GM10266 (cell line): ENCODE data around the gene MTG2.

Source experiments
- DNase-seq: peaks from one replicate; pipeline ENCODE4 v3.0.0; 2012; ENCODE audit errors: extremely low spot score
- TF ChIP-seq, protein P1 (sequence below): IDR thresholded peaks from 2 replicates; pipeline ENCODE4 v1.5.1; 2012; ENCODE audit warnings: mild to moderate bottlenecking, low read depth; ENCODE audit not compliant: control insufficient read depth, insufficient read depth; ENCODE audit errors: missing control alignments

Gene MTG2

DNA sequence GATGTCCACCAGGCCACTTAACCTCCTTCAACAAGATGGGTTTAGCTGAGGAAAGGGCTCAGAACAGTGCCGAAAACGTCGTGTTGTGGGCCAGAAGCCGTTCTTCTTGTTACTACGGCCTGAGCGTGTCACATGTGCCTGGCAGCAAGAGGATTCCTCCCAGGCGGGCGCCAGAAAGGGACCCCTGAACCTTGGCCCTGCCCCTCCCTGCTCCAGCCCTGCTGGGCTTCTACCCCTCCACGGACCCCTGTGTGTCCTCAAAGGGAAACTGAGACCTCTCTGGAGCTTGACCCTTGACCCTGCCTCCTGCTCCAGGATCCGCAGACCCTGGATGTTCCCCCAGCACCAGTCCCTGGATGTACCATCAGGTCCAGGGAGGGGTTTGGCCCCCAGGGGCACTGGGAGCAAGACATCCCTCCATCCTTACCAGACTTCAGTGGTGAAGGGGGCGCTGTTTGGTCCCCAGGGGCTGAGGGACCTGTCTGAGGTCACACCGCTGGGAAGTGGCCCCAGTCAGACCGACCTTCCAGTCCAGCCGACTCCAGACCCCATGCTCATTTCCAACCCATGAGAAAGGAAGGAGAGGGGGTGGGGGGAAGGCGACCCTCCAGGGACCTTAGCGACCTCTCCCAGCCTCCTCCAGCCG lies 27.1 kb downstream of the MTG2 start:
- no peak for DNase-seq

GRCh38 chr20:62210496-62210855 lies 27.6 kb downstream of the MTG2 start:
- TF ChIP-seq, protein P1, sequence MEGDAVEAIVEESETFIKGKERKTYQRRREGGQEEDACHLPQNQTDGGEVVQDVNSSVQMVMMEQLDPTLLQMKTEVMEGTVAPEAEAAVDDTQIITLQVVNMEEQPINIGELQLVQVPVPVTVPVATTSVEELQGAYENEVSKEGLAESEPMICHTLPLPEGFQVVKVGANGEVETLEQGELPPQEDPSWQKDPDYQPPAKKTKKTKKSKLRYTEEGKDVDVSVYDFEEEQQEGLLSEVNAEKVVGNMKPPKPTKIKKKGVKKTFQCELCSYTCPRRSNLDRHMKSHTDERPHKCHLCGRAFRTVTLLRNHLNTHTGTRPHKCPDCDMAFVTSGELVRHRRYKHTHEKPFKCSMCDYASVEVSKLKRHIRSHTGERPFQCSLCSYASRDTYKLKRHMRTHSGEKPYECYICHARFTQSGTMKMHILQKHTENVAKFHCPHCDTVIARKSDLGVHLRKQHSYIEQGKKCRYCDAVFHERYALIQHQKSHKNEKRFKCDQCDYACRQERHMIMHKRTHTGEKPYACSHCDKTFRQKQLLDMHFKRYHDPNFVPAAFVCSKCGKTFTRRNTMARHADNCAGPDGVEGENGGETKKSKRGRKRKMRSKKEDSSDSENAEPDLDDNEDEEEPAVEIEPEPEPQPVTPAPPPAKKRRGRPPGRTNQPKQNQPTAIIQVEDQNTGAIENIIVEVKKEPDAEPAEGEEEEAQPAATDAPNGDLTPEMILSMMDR, result no peak
- DNase-seq, result no peak

More for the DNA sequence above, 27.1 kb downstream of the MTG2 start:
- TF ChIP-seq, protein P1, result no peak

DNA sequence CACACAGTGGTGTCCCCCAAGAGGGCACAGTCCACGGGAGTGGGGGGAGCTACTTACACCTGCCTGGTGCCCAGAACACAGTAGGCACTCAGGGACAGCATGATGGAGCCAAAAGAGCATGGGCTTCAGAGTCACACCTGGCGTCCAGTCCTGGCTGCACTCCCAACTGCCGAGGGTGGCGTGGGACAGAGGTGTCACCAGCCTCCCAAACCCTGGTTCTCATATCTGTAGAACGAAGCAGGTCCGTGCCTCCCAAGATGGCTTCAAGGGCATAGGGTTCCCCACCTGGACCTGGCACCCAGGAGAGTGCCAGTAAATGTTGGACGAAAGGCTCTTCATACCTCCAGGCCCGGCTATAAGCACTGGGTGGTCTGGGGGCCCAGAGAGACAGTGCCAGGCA lies 28.4 kb downstream of the MTG2 start:
- no peak for DNase-seq

GRCh38 chr20:62211769-62212288 lies 29.0 kb downstream of the MTG2 start:
- DNase-seq, result no peak
- TF ChIP-seq, protein P1, result no peak

More for the DNA sequence above, 28.4 kb downstream of the MTG2 start:
- TF ChIP-seq, protein P1, result no peak

- TF ChIP-seq, protein P1, result no peak
- no peak for DNase-seq
These were observed 29.5 kb downstream of the MTG2 start for GRCh38 chr20:62212299-62212698.

DNA sequence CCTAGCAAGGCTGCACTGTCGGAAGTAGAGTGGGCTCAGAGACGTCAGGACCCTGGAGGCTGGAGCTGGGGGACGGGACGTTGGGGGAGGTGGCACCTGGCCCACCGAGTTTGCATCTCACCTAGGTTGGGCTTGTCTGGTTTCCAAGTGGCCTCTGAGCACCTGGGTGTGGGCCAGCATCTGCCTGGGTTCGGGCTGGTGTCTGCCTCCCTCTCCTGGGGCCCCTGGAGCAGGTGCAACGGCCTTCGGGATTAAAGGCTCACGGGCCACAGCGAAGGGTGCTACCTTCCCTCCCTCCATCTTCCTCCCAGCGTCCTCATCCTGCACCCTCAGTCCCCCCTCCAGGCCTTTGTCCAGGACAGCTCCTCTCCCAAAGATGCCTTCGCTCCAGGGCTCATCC lies 31.2 kb downstream of the MTG2 start:
- TF ChIP-seq, protein P1, result no peak
- DNase-seq, result no peak
